ENCODE data around the gene MED13.
"Not testable (repeated sequence)": the region's sequence is repeated elsewhere in the genome, so short reads cannot be mapped to it uniquely, and the experiment has no call there.

Gene MED13

GRCh38 chr17:62000186-62000585 is 64.9 kb downstream of the MED13 start:
- no peak overlapping the region for H3K4me3 ChIP-seq (ENCODE audit: low read length in 2 of 2)
- no peaks in the 10 kb centered on the region for H3K27me3 ChIP-seq (ENCODE audit: control insufficient read depth in 1 of 2, insufficient read depth in 2 of 2, low read length in 2 of 2)
- no peaks in the 10 kb centered on the region for H3K9me3 ChIP-seq (ENCODE audit: control insufficient read depth in 2 of 2, low read length in 2 of 2)
- H3K9ac ChIP-seq (ENCODE audit: low read length in 2 of 2) = no peak overlapping the region
- peaks cover 5% of the 10 kb centered on the region for H3K4me1 ChIP-seq (ENCODE audit: control insufficient read depth, insufficient read depth, low read length)
- H3K36me3 ChIP-seq (ENCODE audit: control insufficient read depth in 2 of 2, insufficient read depth in 2 of 2, low read length in 2 of 2) = no peaks in the 10 kb centered on the region
- H3K27ac ChIP-seq (ENCODE audit: low read length) = no peak overlapping the region

- H3K27me3 ChIP-seq (ENCODE audit: control insufficient read depth in 1 of 2, insufficient read depth in 2 of 2, low read length in 2 of 2); H3K36me3 ChIP-seq (ENCODE audit: control insufficient read depth in 2 of 2, insufficient read depth in 2 of 2, low read length in 2 of 2); H3K4me1 ChIP-seq (ENCODE audit: control insufficient read depth, insufficient read depth, low read length); H3K9me3 ChIP-seq (ENCODE audit: control insufficient read depth in 2 of 2, low read length in 2 of 2); H3K9ac ChIP-seq (ENCODE audit: low read length in 2 of 2); H3K4me3 ChIP-seq (ENCODE audit: low read length in 2 of 2); H3K27ac ChIP-seq (ENCODE audit: low read length): not testable (repeated sequence)
These were observed 66.5 kb downstream of the MED13 start for GRCh38 chr17:61998534-61998933.

DNA sequence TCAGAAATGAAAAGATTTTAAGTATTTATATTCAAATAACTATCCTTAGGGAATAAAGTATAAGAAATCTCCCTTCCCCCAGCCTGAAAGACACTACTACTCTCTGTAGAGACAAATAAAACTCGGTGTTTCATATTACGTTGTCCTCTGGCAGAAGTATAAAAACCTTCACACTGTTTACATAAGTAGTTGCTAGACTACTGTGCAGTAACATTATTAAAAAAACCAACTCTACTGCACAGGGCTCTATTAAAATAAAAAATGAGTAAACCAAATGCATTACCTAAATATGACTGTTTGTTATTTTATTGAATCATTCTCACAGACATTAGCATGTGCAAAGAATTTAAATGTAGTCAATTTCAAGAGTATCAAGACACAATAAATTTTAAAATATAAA is 67.4 kb downstream of the MED13 start:
- no peaks in the 10 kb centered on the region for H3K36me3 ChIP-seq (ENCODE audit: control insufficient read depth in 2 of 2, insufficient read depth in 2 of 2, low read length in 2 of 2)
- H3K27me3 ChIP-seq (ENCODE audit: control insufficient read depth in 1 of 2, insufficient read depth in 2 of 2, low read length in 2 of 2) = no peaks in the 10 kb centered on the region
- peaks cover 5% of the 10 kb centered on the region for H3K4me1 ChIP-seq (ENCODE audit: control insufficient read depth, insufficient read depth, low read length)
- no peak overlapping the region for H3K4me3 ChIP-seq (ENCODE audit: low read length in 2 of 2)
- no peak overlapping the region for H3K27ac ChIP-seq (ENCODE audit: low read length)
- no peaks in the 10 kb centered on the region for H3K9me3 ChIP-seq (ENCODE audit: control insufficient read depth in 2 of 2, low read length in 2 of 2)
- no peak overlapping the region for H3K9ac ChIP-seq (ENCODE audit: low read length in 2 of 2)

DNA sequence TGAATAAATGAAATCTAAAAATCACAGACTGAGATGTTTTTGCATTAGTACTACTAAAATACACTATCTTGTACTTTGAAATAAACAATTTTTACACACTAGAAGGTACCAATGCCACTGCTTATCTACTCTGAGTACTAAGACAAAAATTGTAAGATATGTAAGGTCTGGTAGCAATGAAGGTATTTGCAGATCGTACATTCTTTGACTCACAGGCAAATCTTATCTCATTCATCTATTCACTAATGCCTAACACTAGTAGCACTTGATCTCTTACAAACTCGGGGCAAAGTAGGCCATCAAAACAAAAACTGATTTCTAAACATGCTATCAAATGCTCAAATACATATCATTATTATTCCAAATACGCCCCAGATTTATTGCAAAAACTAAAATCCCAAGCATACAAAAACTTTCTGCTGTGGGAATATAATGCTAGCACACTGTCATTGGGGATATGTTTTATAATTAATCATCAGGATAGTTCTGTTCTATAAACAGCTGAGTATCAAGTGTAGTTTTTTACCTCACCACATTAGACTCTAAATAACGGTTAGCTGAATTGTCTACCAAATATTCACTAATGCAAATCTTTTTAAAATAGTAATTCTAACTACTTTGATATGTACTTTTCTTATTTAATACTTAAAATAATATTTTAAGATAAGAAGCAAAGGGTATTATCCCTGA is 68.0 kb downstream of the MED13 start:
- no peak overlapping the region for H3K4me3 ChIP-seq (ENCODE audit: low read length in 2 of 2)
- H3K27ac ChIP-seq (ENCODE audit: low read length) = no peak overlapping the region
- peaks cover 5% of the 10 kb centered on the region for H3K4me1 ChIP-seq (ENCODE audit: control insufficient read depth, insufficient read depth, low read length)
- H3K27me3 ChIP-seq (ENCODE audit: control insufficient read depth in 1 of 2, insufficient read depth in 2 of 2, low read length in 2 of 2) = no peaks in the 10 kb centered on the region
- no peaks in the 10 kb centered on the region for H3K9me3 ChIP-seq (ENCODE audit: control insufficient read depth in 2 of 2, low read length in 2 of 2)
- H3K36me3 ChIP-seq (ENCODE audit: control insufficient read depth in 2 of 2, insufficient read depth in 2 of 2, low read length in 2 of 2) = no peaks in the 10 kb centered on the region
- no peak overlapping the region for H3K9ac ChIP-seq (ENCODE audit: low read length in 2 of 2)

- H3K4me3 ChIP-seq (ENCODE audit: low read length in 2 of 2) = no peak overlapping the region
- no peak overlapping the region for H3K9ac ChIP-seq (ENCODE audit: low read length in 2 of 2)
- H3K27me3 ChIP-seq (ENCODE audit: control insufficient read depth in 1 of 2, insufficient read depth in 2 of 2, low read length in 2 of 2) = no peaks in the 10 kb centered on the region
- no peaks in the 10 kb centered on the region for H3K4me1 ChIP-seq (ENCODE audit: control insufficient read depth, insufficient read depth, low read length)
- H3K27ac ChIP-seq (ENCODE audit: low read length) = no peak overlapping the region
- peaks cover 0 to 11% of the 10 kb centered on the region in 2 donors for H3K36me3 ChIP-seq (ENCODE audit: control insufficient read depth in 2 of 2, insufficient read depth in 2 of 2, low read length in 2 of 2)
- H3K9me3 ChIP-seq (ENCODE audit: control insufficient read depth in 2 of 2, low read length in 2 of 2) = no peaks in the 10 kb centered on the region
These were observed 75.6 kb downstream of the MED13 start for GRCh38 chr17:61989509-61989908.

- Histone ChIP-seq H3K9me3 (ENCODE audit: control insufficient read depth in 2 of 2, low read length in 2 of 2) (no peaks in the 10 kb centered on the region), H3K27me3 (ENCODE audit: control insufficient read depth in 1 of 2, insufficient read depth in 2 of 2, low read length in 2 of 2) (no peaks in the 10 kb centered on the region), H3K27ac (ENCODE audit: low read length) (no peak overlapping the region), H3K4me1 (ENCODE audit: control insufficient read depth, insufficient read depth, low read length) (no peaks in the 10 kb centered on the region), H3K9ac (ENCODE audit: low read length in 2 of 2) (no peak overlapping the region), H3K36me3 (ENCODE audit: control insufficient read depth in 2 of 2, insufficient read depth in 2 of 2, low read length in 2 of 2) (peaks cover 11 to 25% of the 10 kb centered on the region in 2 donors), H3K4me3 (ENCODE audit: low read length in 2 of 2) (no peak overlapping the region)
These were observed 78.2 kb downstream of the MED13 start for GRCh38 chr17:61986898-61987297.

DNA sequence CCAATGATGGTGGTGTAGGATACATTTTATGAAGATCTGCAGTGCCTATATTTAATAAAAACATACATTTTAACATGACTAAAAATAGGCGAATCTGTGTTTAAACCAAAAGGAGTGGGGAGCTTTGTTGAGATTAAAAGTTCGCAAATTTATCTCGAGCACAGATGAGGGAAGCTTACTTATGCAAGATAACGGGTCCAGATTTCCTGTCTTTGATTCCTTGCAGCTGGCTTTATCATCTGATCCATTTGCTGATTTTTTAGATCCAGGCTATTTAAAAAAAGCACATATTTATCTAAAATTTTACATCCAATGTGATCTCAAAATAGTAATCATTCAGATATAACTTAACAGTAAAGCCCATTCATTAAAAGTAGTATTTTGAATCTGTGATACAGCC is 80.3 kb downstream of the MED13 start:
- Histone ChIP-seq H3K4me3 (ENCODE audit: low read length in 2 of 2) (no peak overlapping the region), H3K9me3 (ENCODE audit: control insufficient read depth in 2 of 2, low read length in 2 of 2) (no peaks in the 10 kb centered on the region), H3K27me3 (ENCODE audit: control insufficient read depth in 1 of 2, insufficient read depth in 2 of 2, low read length in 2 of 2) (no peaks in the 10 kb centered on the region), H3K27ac (ENCODE audit: low read length) (no peak overlapping the region), H3K9ac (ENCODE audit: low read length in 2 of 2) (no peak overlapping the region), H3K4me1 (ENCODE audit: control insufficient read depth, insufficient read depth, low read length) (no peaks in the 10 kb centered on the region), H3K36me3 (ENCODE audit: control insufficient read depth in 2 of 2, insufficient read depth in 2 of 2, low read length in 2 of 2) (peaks cover 19 to 34% of the 10 kb centered on the region in 2 donors)

DNA sequence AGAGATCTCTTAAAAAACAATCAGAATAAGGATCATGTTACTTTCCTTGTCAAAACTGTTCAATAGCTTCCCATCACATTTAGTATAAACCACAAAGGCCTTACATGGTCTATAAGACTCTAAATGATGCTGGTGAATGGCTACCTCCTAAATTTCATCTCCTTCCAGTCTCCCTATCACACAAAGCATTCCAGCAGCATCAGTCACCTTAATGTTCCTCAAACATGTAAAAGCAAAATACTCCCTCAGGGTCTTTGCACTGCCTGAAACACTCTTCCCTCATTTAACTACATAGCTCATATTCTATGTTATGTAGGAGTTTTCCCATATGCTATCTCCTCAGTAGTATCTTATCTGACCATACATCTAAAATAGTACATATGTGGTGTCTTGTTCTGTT is 83.8 kb downstream of the MED13 start:
- peaks cover 19 to 31% of the 10 kb centered on the region in 2 donors for H3K36me3 ChIP-seq (ENCODE audit: control insufficient read depth in 2 of 2, insufficient read depth in 2 of 2, low read length in 2 of 2)
- H3K4me1 ChIP-seq (ENCODE audit: control insufficient read depth, insufficient read depth, low read length) = no peaks in the 10 kb centered on the region
- H3K9me3 ChIP-seq (ENCODE audit: control insufficient read depth in 2 of 2, low read length in 2 of 2) = no peaks in the 10 kb centered on the region

DNA sequence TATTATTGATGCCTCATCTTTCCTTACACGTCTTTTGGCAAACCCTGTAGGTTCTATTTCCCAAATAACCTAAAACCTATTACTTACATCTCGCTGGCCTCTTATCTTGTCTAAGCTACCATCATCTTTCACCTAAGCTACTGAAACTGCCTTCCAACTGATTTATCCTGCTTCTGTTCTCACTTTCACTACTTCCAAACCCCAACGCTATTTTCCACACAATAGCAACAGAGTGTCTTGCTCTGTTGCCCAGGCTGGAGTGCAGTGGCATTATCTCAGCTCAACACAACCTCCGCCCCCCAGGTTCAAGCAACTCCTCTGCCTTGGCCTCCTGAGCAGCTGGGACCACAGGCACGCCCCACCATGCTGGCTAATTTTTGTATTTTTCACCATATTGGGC is 84.5 kb downstream of the MED13 start:
- Histone ChIP-seq H3K4me1 (ENCODE audit: control insufficient read depth, insufficient read depth, low read length) (no peaks in the 10 kb centered on the region), H3K9ac (ENCODE audit: low read length in 2 of 2) (no peak overlapping the region), H3K36me3 (ENCODE audit: control insufficient read depth in 2 of 2, insufficient read depth in 2 of 2, low read length in 2 of 2) (peaks cover 19 to 31% of the 10 kb centered on the region in 2 donors), H3K27me3 (ENCODE audit: control insufficient read depth in 1 of 2, insufficient read depth in 2 of 2, low read length in 2 of 2) (no peaks in the 10 kb centered on the region), H3K27ac (ENCODE audit: low read length) (no peak overlapping the region), H3K9me3 (ENCODE audit: control insufficient read depth in 2 of 2, low read length in 2 of 2) (no peaks in the 10 kb centered on the region), H3K4me3 (ENCODE audit: low read length in 2 of 2) (no peak overlapping the region)

More for the DNA sequence above, 83.8 kb downstream of the MED13 start:
- H3K9ac ChIP-seq (ENCODE audit: low read length in 2 of 2) = no peak overlapping the region
- no peak overlapping the region for H3K4me3 ChIP-seq (ENCODE audit: low read length in 2 of 2)
- H3K27me3 ChIP-seq (ENCODE audit: control insufficient read depth in 1 of 2, insufficient read depth in 2 of 2, low read length in 2 of 2) = no peaks in the 10 kb centered on the region
- H3K27ac ChIP-seq (ENCODE audit: low read length) = no peak overlapping the region

GRCh38 chr17:61974115-61974514 is 91.0 kb downstream of the MED13 start:
- Histone ChIP-seq H3K27ac (ENCODE audit: low read length) (no peak overlapping the region), H3K4me1 (ENCODE audit: control insufficient read depth, insufficient read depth, low read length) (no peaks in the 10 kb centered on the region), H3K27me3 (ENCODE audit: control insufficient read depth in 1 of 2, insufficient read depth in 2 of 2, low read length in 2 of 2) (no peaks in the 10 kb centered on the region), H3K9ac (ENCODE audit: low read length in 2 of 2) (no peak overlapping the region), H3K4me3 (ENCODE audit: low read length in 2 of 2) (no peak overlapping the region), H3K9me3 (ENCODE audit: control insufficient read depth in 2 of 2, low read length in 2 of 2) (no peaks in the 10 kb centered on the region), H3K36me3 (ENCODE audit: control insufficient read depth in 2 of 2, insufficient read depth in 2 of 2, low read length in 2 of 2) (peaks cover 7 to 12% of the 10 kb centered on the region in 2 donors)

DNA sequence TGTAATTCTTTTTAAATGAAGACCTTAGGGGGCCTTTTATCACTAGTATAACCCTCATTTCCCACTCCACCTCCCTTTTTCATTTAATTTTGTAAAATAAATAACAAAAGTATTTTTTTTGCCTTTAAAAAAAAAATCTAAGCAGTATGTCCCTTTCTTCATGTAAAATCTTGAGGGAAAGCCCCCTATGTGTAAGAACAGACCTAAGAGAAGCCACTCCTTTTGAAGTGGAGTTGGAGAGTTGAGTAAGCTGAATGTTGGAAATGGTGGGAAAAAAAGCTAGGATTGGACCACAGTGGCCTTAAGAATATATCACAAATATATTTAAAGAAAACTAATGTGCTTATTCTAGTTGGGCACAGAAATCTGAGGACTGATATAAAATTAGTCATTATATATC is 92.8 kb downstream of the MED13 start:
- H3K27me3 ChIP-seq (ENCODE audit: control insufficient read depth in 1 of 2, insufficient read depth in 2 of 2, low read length in 2 of 2) = no peaks in the 10 kb centered on the region
- no peaks in the 10 kb centered on the region for H3K4me1 ChIP-seq (ENCODE audit: control insufficient read depth, insufficient read depth, low read length)
- H3K9ac ChIP-seq (ENCODE audit: low read length in 2 of 2) = no peak overlapping the region
- H3K27ac ChIP-seq (ENCODE audit: low read length) = no peak overlapping the region
- no peaks in the 10 kb centered on the region for H3K9me3 ChIP-seq (ENCODE audit: control insufficient read depth in 2 of 2, low read length in 2 of 2)
- H3K36me3 ChIP-seq (ENCODE audit: control insufficient read depth in 2 of 2, insufficient read depth in 2 of 2, low read length in 2 of 2) = peaks cover 9 to 18% of the 10 kb centered on the region in 2 donors
- no peak overlapping the region for H3K4me3 ChIP-seq (ENCODE audit: low read length in 2 of 2)
